ENCODE measurements around the gene HSD11B2. TPM values are rescaled to one million over a fixed set of nuclear protein-coding genes. Genes with fewer than 3 reads are reported as not detected.

The HSD11B2 gene
- total RNA-seq, 1 experiment from 2014 or later: 33.5 TPM

DNA sequence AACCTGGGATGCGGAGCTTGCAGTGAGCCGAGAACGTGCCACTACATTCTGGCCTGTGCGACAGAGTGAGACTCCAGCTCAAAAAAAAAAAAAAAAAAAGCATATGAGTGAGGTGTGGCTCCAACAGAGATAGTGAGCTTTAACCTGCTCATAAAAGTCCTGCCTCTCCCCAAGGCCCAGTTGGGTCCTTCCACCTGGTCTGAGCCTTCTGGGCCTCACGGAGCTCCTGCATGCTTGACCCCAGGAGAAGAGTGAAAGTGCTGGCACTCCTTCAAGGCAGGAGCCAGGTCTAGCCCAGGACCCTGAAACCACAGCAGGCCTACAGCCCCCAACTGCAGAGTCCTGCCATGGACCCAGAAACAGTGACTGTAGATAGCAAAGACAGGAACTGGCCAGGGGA, 17.7 kb downstream of the HSD11B2 start:
- Histone ChIP-seq H4K8ac (replicated peaks; ENCODE audit: insufficient read length, low read depth, low read length) (no peak overlapping the region), H3K56ac (ENCODE audit: insufficient read length, low read depth, low read length) (no peak overlapping the region), H2BK120ac (ENCODE audit: low read depth, low read length, poor library complexity, severe bottlenecking) (no peak overlapping the region), H3T11ph (ENCODE audit: low read length) (no peak overlapping the region), H2BK12ac (ENCODE audit: insufficient read length, low read depth, low read length) (no peak overlapping the region), H2AFZ (ENCODE audit: low read length) (no peak overlapping the region), H3K23ac (ENCODE audit: insufficient read length, low read depth, low read length) (no peak overlapping the region), H2BK20ac (ENCODE audit: low read depth, low read length, poor library complexity, severe bottlenecking) (no peak overlapping the region), H3K18ac (ENCODE audit: insufficient read length, low read depth, low read length) (no peak overlapping the region), H3K4ac (ENCODE audit: low read depth, low read length) (no peak overlapping the region), H3K27me3 (ENCODE audit: insufficient read depth, low read length) (no peaks in the 10 kb centered on the region), H3K9ac (ENCODE audit: extremely low read depth, insufficient read length, low read length) (no peak overlapping the region), H3K27ac (ENCODE audit: insufficient read length, low read depth, low read length) (no peak overlapping the region), H3K14ac (ENCODE audit: insufficient read depth, low read length) (no peak overlapping the region), H3K9me3 (ENCODE audit: control insufficient read depth, low read depth, low read length) (no peaks in the 10 kb centered on the region), H4K20me1 (ENCODE audit: control insufficient read depth, insufficient read depth, insufficient read length) (no peaks in the 10 kb centered on the region), H3K79me2 (ENCODE audit: insufficient read depth, low read length) (no peaks in the 10 kb centered on the region), H3K4me2 (ENCODE audit: insufficient read depth, insufficient read length, low read length) (no peak overlapping the region), H4K91ac (ENCODE audit: insufficient read length, low read depth, low read length) (no peak overlapping the region), H3K23me2 (ENCODE audit: insufficient read length, low read depth, low read length, poor library complexity, severe bottlenecking) (no peaks in the 10 kb centered on the region), H4K5ac (ENCODE audit: insufficient read length, low read depth, low read length) (no peak overlapping the region), H3K4me1 (ENCODE audit: insufficient read depth, low read length) (no peaks in the 10 kb centered on the region), H2BK5ac (ENCODE audit: insufficient read length, low read length) (no peak overlapping the region), H2AK5ac (ENCODE audit: insufficient read length, low read length) (no peak overlapping the region), H3K79me1 (ENCODE audit: insufficient read depth, low read depth, low read length, poor library complexity, severe bottlenecking) (no peaks in the 10 kb centered on the region), H2BK15ac (ENCODE audit: low read depth, low read length) (no peak overlapping the region)
- no peak overlapping the region for H3K4me3 Mint-ChIP-seq
- H3K27me3 Mint-ChIP-seq (ENCODE audit: low read depth): no peaks in the 10 kb centered on the region
- H3K9me3 Mint-ChIP-seq: no peaks in the 10 kb centered on the region
- no peak for DNase-seq
- H3K4me1 Mint-ChIP-seq: peaks cover 10 to 11% of the 10 kb centered on the region in 2 experiments
- no peak overlapping the region for H3K27ac Mint-ChIP-seq
- peaks cover 4 to 27% (median 11%) of the 10 kb centered on the region in 3 experiments for H3K36me3 Mint-ChIP-seq (ENCODE audit: insufficient read depth in 1 of 3, low read depth in 3 of 3)
- no CpG with 5 or more reads among the region's 5 CpGs for WGBS (ENCODE audit: extremely low coverage, insufficient read length, low lambda C conversion rate)
- TF ChIP-seq CTCF (conservative IDR thresholded peaks at IDR 0.05): no peak

All from H9 (cell line).